WTC11 (cell line): Measurements from ENCODE around the gene MCEMP1. TPM values are rescaled to one million over a fixed set of nuclear protein-coding genes. Genes with fewer than 3 reads are reported as not detected.

ENCODE experiments used
- ATAC-seq: fragments of 200-7000 bp; cut with Tn5 transposase; 2 replicates; pipeline ENCODE4 v1.10.0; 2021; ENCODE audit warnings: mild to moderate bottlenecking, moderate library complexity
- CTCF ChIA-PET: fragments of 300-600 bp; sonication (Branson Sonifier 250); formaldehyde crosslinking; loops from one replicate; lab custom pipeline; 2021; ENCODE audit warnings: antibody characterized with exemption; lab: Charles Lee
- POLR2A ChIA-PET: fragments of 350-600 bp; sonication (Branson Sonifier 250); formaldehyde crosslinking; loops from one replicate; lab custom pipeline; 2021; ENCODE audit warnings: antibody characterized with exemption; lab: Charles Lee
- DNase-seq: peaks from one replicate; pipeline ENCODE4 v3.0.0; 2021; ENCODE audit warnings: low spot score
- H3K27ac Mint-ChIP-seq: 2 replicates; pipeline ENCODE4 v1.8.0; 2021; ENCODE audit warnings: mixed read lengths
- H3K27me3 Mint-ChIP-seq: 2 replicates; pipeline ENCODE4 v1.8.0; 2021; ENCODE audit warnings: low read depth, mild to moderate bottlenecking, moderate library complexity, mixed read lengths
- H3K36me3 Mint-ChIP-seq: 2 replicates; pipeline ENCODE4 v1.8.0; 2021; ENCODE audit warnings: mixed read lengths
- H3K4me1 Mint-ChIP-seq: 2 replicates; pipeline ENCODE4 v1.8.0; 2022; ENCODE audit warnings: mixed read lengths
- H3K4me3 Mint-ChIP-seq: 2 replicates; pipeline ENCODE4 v1.8.0; 2021; ENCODE audit warnings: mild to moderate bottlenecking, moderate library complexity, mixed read lengths
- H3K9me3 Mint-ChIP-seq: 2 replicates; pipeline ENCODE4 v1.8.0; 2021; ENCODE audit warnings: mixed read lengths
- AR ChIP-seq: fragments of 250-450 bp; sonication (Bioruptor Pico); IDR thresholded peaks from 2 replicates; pipeline ENCODE4 v1.9.0; 2021; ENCODE audit warnings: mild to moderate bottlenecking
- ARID4B ChIP-seq: sonication (generic); formaldehyde crosslinking; IDR thresholded peaks from 2 replicates; pipeline ENCODE4 v1.8.0; 2023; ENCODE audit warnings: missing genetic modification reagents, mild to moderate bottlenecking, borderline replicate concordance
- ATF1 ChIP-seq: sonication (generic); formaldehyde crosslinking; IDR thresholded peaks from 2 replicates; pipeline ENCODE4 v1.8.1; 2023; ENCODE audit warnings: mild to moderate bottlenecking, moderate library complexity, missing genetic modification reagents
- ATF2 ChIP-seq: sonication (generic); formaldehyde crosslinking; IDR thresholded peaks from 2 replicates; pipeline ENCODE4 v1.8.1; 2022; ENCODE audit warnings: low read depth, missing genetic modification reagents, borderline replicate concordance
- CBFB ChIP-seq: sonication (generic); formaldehyde crosslinking; IDR thresholded peaks from 2 replicates; pipeline ENCODE4 v1.8.1; 2022; ENCODE audit warnings: mild to moderate bottlenecking, low read depth, missing genetic modification reagents
- CREB1 ChIP-seq: sonication (generic); formaldehyde crosslinking; IDR thresholded peaks from 2 replicates; pipeline ENCODE4 v1.8.0; 2023; ENCODE audit warnings: mild to moderate bottlenecking, missing genetic modification reagents
- ESRRA ChIP-seq: sonication (generic); formaldehyde crosslinking; IDR thresholded peaks from 2 replicates; pipeline ENCODE4 v1.8.1; 2022; ENCODE audit warnings: mild to moderate bottlenecking, missing genetic modification reagents, borderline replicate concordance
- GABPB1 ChIP-seq: sonication (generic); formaldehyde crosslinking; IDR thresholded peaks from 2 replicates; pipeline ENCODE4 v1.8.1; 2023; ENCODE audit warnings: mild to moderate bottlenecking, missing genetic modification reagents
- GTF2I ChIP-seq: fragments of 250-450 bp; sonication (Bioruptor Pico); conservative IDR thresholded peaks from 2 replicates; pipeline ENCODE4 v1.4.0; 2021; ENCODE audit warnings: mild to moderate bottlenecking
- IRF2 ChIP-seq: sonication (generic); formaldehyde crosslinking; IDR thresholded peaks from 2 replicates; pipeline ENCODE4 v1.8.0; 2022; ENCODE audit warnings: low read depth, missing genetic modification reagents, borderline replicate concordance
- JUN ChIP-seq: sonication (generic); formaldehyde crosslinking; IDR thresholded peaks from 2 replicates; pipeline ENCODE4 v1.8.0; 2023; ENCODE audit warnings: mild to moderate bottlenecking, missing genetic modification reagents
- KAT7 ChIP-seq: sonication (generic); formaldehyde crosslinking; IDR thresholded peaks from 2 replicates; pipeline ENCODE4 v1.8.1; 2023; ENCODE audit warnings: missing genetic modification reagents, mild to moderate bottlenecking, borderline replicate concordance
- MXD4 ChIP-seq: fragments of 250-450 bp; sonication (Bioruptor Pico); IDR thresholded peaks from 2 replicates; pipeline ENCODE4 v1.8.0; 2021; ENCODE audit warnings: mild to moderate bottlenecking, moderate library complexity, borderline replicate concordance
- NFE2L1 ChIP-seq: sonication (generic); formaldehyde crosslinking; IDR thresholded peaks from 2 replicates; pipeline ENCODE4 v1.8.1; 2023; ENCODE audit warnings: missing genetic modification reagents
- PREB ChIP-seq: sonication (generic); formaldehyde crosslinking; IDR thresholded peaks from 2 replicates; pipeline ENCODE4 v1.8.1; 2022; ENCODE audit warnings: mild to moderate bottlenecking, missing genetic modification reagents, moderate library complexity, borderline replicate concordance
- SP1 ChIP-seq: sonication (generic); formaldehyde crosslinking; conservative IDR thresholded peaks from 2 replicates; pipeline ENCODE4 v1.8.1; 2022; ENCODE audit warnings: missing genetic modification reagents
- STAT6 ChIP-seq: sonication (generic); formaldehyde crosslinking; conservative IDR thresholded peaks from 2 replicates; pipeline ENCODE4 v1.8.1; 2023; ENCODE audit warnings: mild to moderate bottlenecking, low read depth, missing genetic modification reagents, moderate library complexity
- USF1 ChIP-seq: sonication (generic); formaldehyde crosslinking; IDR thresholded peaks from 2 replicates; pipeline ENCODE4 v1.8.0; 2022; ENCODE audit warnings: mild to moderate bottlenecking, missing genetic modification reagents
- ZMAT4 ChIP-seq: fragments of 250-450 bp; sonication (Bioruptor Pico); IDR thresholded peaks from 2 replicates; pipeline ENCODE4 v1.9.0; 2021; ENCODE audit warnings: mild to moderate bottlenecking
- ZSCAN18 ChIP-seq: fragments of 250-450 bp; sonication (Bioruptor Pico); IDR thresholded peaks from 2 replicates; pipeline ENCODE4 v2.1.2; 2022; ENCODE audit warnings: mild to moderate bottlenecking, moderate library complexity
- total RNA-seq: library from RNA; stranded (reverse); gene quantifications from 3 replicates; pipeline ENCODE4 v1.2.3, GENCODE V29; 2021

Gene MCEMP1
- total RNA-seq, 1 experiment from 2014 or later, result not detected

GRCh38 chr19:7645163-7645562 lies 31.7 kb upstream of the MCEMP1 start (continued):
- TF ChIP-seq ARID4B (CRISPR knock-in tag), result no peak
- TF ChIP-seq PREB (CRISPR knock-in tag), result no peak
- TF ChIP-seq ATF2 (CRISPR knock-in tag), result no peak
- no peak for TF ChIP-seq CREB1 (CRISPR knock-in tag)
- no peak for TF ChIP-seq SP1 (CRISPR knock-in tag)
- no peak for TF ChIP-seq JUN (CRISPR knock-in tag)
- TF ChIP-seq CBFB (CRISPR knock-in tag), result no peak
- TF ChIP-seq GABPB1 (CRISPR knock-in tag), result no peak
- TF ChIP-seq GTF2I, result no peak
- TF ChIP-seq NFE2L1 (CRISPR knock-in tag), result no peak
- TF ChIP-seq ZMAT4 (CRISPR knock-in tag), result no peak
- no peak for TF ChIP-seq MXD4 (CRISPR knock-in tag)
- no peak for TF ChIP-seq IRF2

- no peak overlapping the region for H3K27ac Mint-ChIP-seq
- POLR2A ChIA-PET, result no interaction called here
- H3K9me3 Mint-ChIP-seq, result no peaks in the 10 kb centered on the region
- CTCF ChIA-PET, result no interaction called here
- peaks cover 7% of the 10 kb centered on the region for H3K27me3 Mint-ChIP-seq
- DNase-seq, result no peak
- no peak for ATAC-seq
- H3K4me3 Mint-ChIP-seq, result no peak overlapping the region
- no peaks in the 10 kb centered on the region for H3K36me3 Mint-ChIP-seq
- no peaks in the 10 kb centered on the region for H3K4me1 Mint-ChIP-seq
- no peak for TF ChIP-seq IRF2
- no peak for TF ChIP-seq ATF1 (CRISPR knock-in tag)
- no peak for TF ChIP-seq NFE2L1 (CRISPR knock-in tag)
- TF ChIP-seq AR (CRISPR knock-in tag), result no peak
- no peak for TF ChIP-seq JUN (CRISPR knock-in tag)
- no peak for TF ChIP-seq STAT6 (CRISPR knock-in tag)
- TF ChIP-seq ESRRA (CRISPR knock-in tag), result no peak
- no peak for TF ChIP-seq USF1
- no peak for TF ChIP-seq ZSCAN18 (CRISPR knock-in tag)
- no peak for TF ChIP-seq KAT7 (CRISPR knock-in tag)
- TF ChIP-seq CBFB (CRISPR knock-in tag), result no peak
Measured at GRCh38 chr19:7645656-7646425, 31.0 kb upstream of the MCEMP1 start.
